HG03442 (cell line): ENCODE data around the gene PDK2.

ENCODE experiments used
- ATAC-seq: cut with Tn5 transposase; IDR thresholded peaks from one replicate; pipeline ENCODE4 v1.9.1; 2021; ENCODE audit warnings: mild to moderate bottlenecking, moderate library complexity; ENCODE audit not compliant: unreplicated experiment

PDK2 gene

GRCh38 chr17:50099003-50099402 lies 3.9 kb downstream of the PDK2 start:
- no peak for ATAC-seq

GRCh38 chr17:50100480-50100883 lies 5.3 kb downstream of the PDK2 start:
- ATAC-seq = no peak

- no peak for ATAC-seq
Observed at GRCh38 chr17:50100921-50101345, 5.8 kb downstream of the PDK2 start.

- ATAC-seq = no peak
Observed at GRCh38 chr17:50101346-50102163, 6.4 kb downstream of the PDK2 start.

- no peak for ATAC-seq
Observed at GRCh38 chr17:50102164-50102991, 7.2 kb downstream of the PDK2 start.

GRCh38 chr17:50103252-50103651 lies 8.1 kb downstream of the PDK2 start:
- no peak for ATAC-seq

GRCh38 chr17:50103941-50104340 lies 8.8 kb downstream of the PDK2 start:
- no peak for ATAC-seq

- ATAC-seq = no peak
Observed at GRCh38 chr17:50105811-50106210, 10.7 kb downstream of the PDK2 start.

- no peak for ATAC-seq
Observed at GRCh38 chr17:50106393-50107131, 11.4 kb downstream of the PDK2 start.

GRCh38 chr17:50107790-50108414 lies 12.8 kb downstream of the PDK2 start:
- ATAC-seq = no peak

GRCh38 chr17:50108556-50108955 lies 13.4 kb downstream of the PDK2 start:
- no peak for ATAC-seq

- ATAC-seq = no peak
Observed at GRCh38 chr17:50109207-50109606, 14.1 kb downstream of the PDK2 start.

GRCh38 chr17:50109785-50110184 lies 14.6 kb downstream of the PDK2 start:
- no peak for ATAC-seq

GRCh38 chr17:50110591-50111349 lies 15.6 kb downstream of the PDK2 start:
- ATAC-seq = no peak

GRCh38 chr17:50111673-50112655 lies 16.8 kb downstream of the PDK2 start:
- no peak for ATAC-seq

GRCh38 chr17:50112694-50113093 lies 17.5 kb downstream of the PDK2 start:
- ATAC-seq = no peak

GRCh38 chr17:50113624-50114320 lies 18.6 kb downstream of the PDK2 start:
- no peak for ATAC-seq

GRCh38 chr17:50114401-50114800 lies 19.2 kb downstream of the PDK2 start:
- no peak for ATAC-seq
